Activated CD8-positive, alpha-beta T cell treated with anti-CD3 and anti-CD28 coated beads, Interleukin-2, amount 10 ng/mL, durations not matched to agents 7 days and 5 days (primary cell): Measurements from ENCODE around the gene PPARG. TPM values are rescaled to one million over a fixed set of nuclear protein-coding genes. Genes with fewer than 3 reads are reported as not detected.
"Not testable (repeated sequence)": the region's sequence is repeated elsewhere in the genome, so short reads cannot be mapped to it uniquely, and the experiment has no call there.

ENCODE experiments used
- ATAC-seq: fragments of 150-1000 bp; cut with Tn5 transposase; one replicate; pipeline ENCODE4 v1.10.0; 2021; ENCODE audit warnings: moderate library complexity
- CTCF ChIA-PET: fragments of 350-600 bp; sonication (Branson Sonifier 250); formaldehyde crosslinking; loops from one replicate; lab custom pipeline; 2021; ENCODE audit warnings: antibody characterized with exemption; lab: Charles Lee
- POLR2A ChIA-PET: fragments of 350-600 bp; sonication (Branson Sonifier 250); formaldehyde crosslinking; loops from one replicate; lab custom pipeline; 2021; ENCODE audit warnings: antibody characterized with exemption; lab: Charles Lee
- DNase-seq: peaks from one replicate; pipeline ENCODE4 v3.0.0-alpha.2; 2020
- H3K27ac Mint-ChIP-seq: one replicate; pipeline ENCODE4 v1.8.0; 2021; ENCODE audit warnings: mild to moderate bottlenecking, mixed read lengths
- H3K27me3 Mint-ChIP-seq: one replicate; pipeline ENCODE4 v1.8.0; 2021; ENCODE audit warnings: low read depth, mixed read lengths
- H3K36me3 Mint-ChIP-seq: one replicate; pipeline ENCODE4 v1.8.0; 2021; ENCODE audit warnings: low read depth, mixed read lengths
- H3K4me1 Mint-ChIP-seq: one replicate; pipeline ENCODE4 v1.8.0; 2021; ENCODE audit warnings: low read depth, mixed read lengths
- H3K4me3 Mint-ChIP-seq: one replicate; pipeline ENCODE4 v1.8.0; 2021; ENCODE audit warnings: mild to moderate bottlenecking, mixed read lengths
- H3K9me3 Mint-ChIP-seq: one replicate; pipeline ENCODE4 v1.8.0; 2022; ENCODE audit warnings: mixed read lengths; ENCODE audit not compliant: insufficient read depth
- total RNA-seq, 2 experiments: library from RNA; stranded (reverse); gene quantifications; one replicate each; pipeline ENCODE4 v1.2.3, GENCODE V29; 2021

Gene PPARG
- total RNA-seq, 2 experiments from 2014 or later: not detected

- H3K36me3 Mint-ChIP-seq: no peaks in the 10 kb centered on the region
- H3K9me3 Mint-ChIP-seq: no peaks in the 10 kb centered on the region
- CTCF ChIA-PET: interaction anchor here (1.0 kb wide), 1 partner anchor 331 kb away, joined by 3 read pairs; no protein-coding TSS in a partner anchor
- no peak overlapping the region for H3K27ac Mint-ChIP-seq
- no peak for DNase-seq
- no peaks in the 10 kb centered on the region for H3K27me3 Mint-ChIP-seq
- POLR2A ChIA-PET: no interaction called here
- H3K4me1 Mint-ChIP-seq: peaks cover 6% of the 10 kb centered on the region
- H3K4me3 Mint-ChIP-seq: no peak overlapping the region
- ATAC-seq: no peak
Observed at GRCh38 chr3:12465836-12466225, 177.0 kb downstream of the PPARG start.

- ChIA-PET POLR2A (no interaction called here), CTCF (interaction anchor here (1.4 kb wide), 1 partner anchor 12 kb away, joined by 3 read pairs; no protein-coding TSS in a partner anchor)
- H3K4me1 Mint-ChIP-seq: peaks cover 4% of the 10 kb centered on the region
- DNase-seq (no peak), ATAC-seq (no peak)
- H3K9me3 Mint-ChIP-seq: no peaks in the 10 kb centered on the region
- no peaks in the 10 kb centered on the region for H3K36me3 Mint-ChIP-seq
- H3K27me3 Mint-ChIP-seq: no peaks in the 10 kb centered on the region
- no peak overlapping the region for H3K27ac Mint-ChIP-seq
- no peak overlapping the region for H3K4me3 Mint-ChIP-seq
Observed at GRCh38 chr3:12467746-12468145, 178.9 kb downstream of the PPARG start.

GRCh38 chr3:12468276-12468675 lies 179.4 kb downstream of the PPARG start:
- Mint-ChIP-seq H3K4me3 (no peak overlapping the region), H3K36me3 (no peaks in the 10 kb centered on the region), H3K4me1 (peaks cover 3% of the 10 kb centered on the region), H3K27ac (no peak overlapping the region), H3K27me3 (no peaks in the 10 kb centered on the region), H3K9me3 (no peaks in the 10 kb centered on the region)
- CTCF ChIA-PET: interaction anchor here (1.4 kb wide), 1 partner anchor 11 kb away, joined by 3 read pairs; no protein-coding TSS in a partner anchor
- POLR2A ChIA-PET: no interaction called here
- DNase-seq (no peak), ATAC-seq (no peak)

- peaks cover 3% of the 10 kb centered on the region for H3K4me1 Mint-ChIP-seq
- no peaks in the 10 kb centered on the region for H3K36me3 Mint-ChIP-seq
- DNase-seq: no peak
- POLR2A ChIA-PET: no interaction called here
- H3K4me3 Mint-ChIP-seq: no peak overlapping the region
- no peaks in the 10 kb centered on the region for H3K27me3 Mint-ChIP-seq
- CTCF ChIA-PET: interaction anchor here (1.4 kb wide), 1 partner anchor 11 kb away, joined by 3 read pairs; no protein-coding TSS in a partner anchor
- no peaks in the 10 kb centered on the region for H3K9me3 Mint-ChIP-seq
- H3K27ac Mint-ChIP-seq: no peak overlapping the region
- no peak for ATAC-seq
Observed at GRCh38 chr3:12468757-12469156, 179.9 kb downstream of the PPARG start.

GRCh38 chr3:12469222-12469621 lies 180.4 kb downstream of the PPARG start:
- H3K9me3 Mint-ChIP-seq, H3K4me1 Mint-ChIP-seq, DNase-seq, POLR2A ChIA-PET, ATAC-seq, H3K27me3 Mint-ChIP-seq, H3K4me3 Mint-ChIP-seq, H3K36me3 Mint-ChIP-seq, H3K27ac Mint-ChIP-seq: not testable (repeated sequence)
- CTCF ChIA-PET: interaction anchor here (1.4 to 2.7 kb wide), 2 partner anchors 10 to 11 kb away, joined by 3 to 15 read pairs; no protein-coding TSS in a partner anchor

GRCh38 chr3:12470111-12470510 lies 181.2 kb downstream of the PPARG start:
- Mint-ChIP-seq H3K4me3 (no peak overlapping the region), H3K27ac (no peak overlapping the region), H3K9me3 (no peaks in the 10 kb centered on the region), H3K4me1 (peaks cover 3% of the 10 kb centered on the region), H3K36me3 (no peaks in the 10 kb centered on the region), H3K27me3 (no peaks in the 10 kb centered on the region)
- POLR2A ChIA-PET: no interaction called here
- ATAC-seq (no peak), DNase-seq (no peak)
- CTCF ChIA-PET: interaction anchor here (1.2 to 2.7 kb wide), 2 partner anchors 8 to 10 kb away, joined by 5 to 15 read pairs; no protein-coding TSS in a partner anchor

GRCh38 chr3:12470680-12471079 lies 181.8 kb downstream of the PPARG start:
- H3K4me3 Mint-ChIP-seq: no peak overlapping the region
- ChIA-PET POLR2A (no interaction called here), CTCF (interaction anchor here (1.2 to 2.7 kb wide), 2 partner anchors 9 kb away, joined by 5 to 15 read pairs; no protein-coding TSS in a partner anchor)
- no peak for DNase-seq
- no peaks in the 10 kb centered on the region for H3K27me3 Mint-ChIP-seq
- H3K4me1 Mint-ChIP-seq: peaks cover 3% of the 10 kb centered on the region
- no peaks in the 10 kb centered on the region for H3K9me3 Mint-ChIP-seq
- H3K27ac Mint-ChIP-seq: no peak overlapping the region
- no peaks in the 10 kb centered on the region for H3K36me3 Mint-ChIP-seq
- ATAC-seq: no peak

GRCh38 chr3:12471241-12471640 lies 182.4 kb downstream of the PPARG start:
- Mint-ChIP-seq H3K4me1 (peaks cover 3% of the 10 kb centered on the region), H3K4me3 (no peak overlapping the region), H3K36me3 (no peaks in the 10 kb centered on the region), H3K27ac (peak overlapping the region; percentile 15), H3K9me3 (no peaks in the 10 kb centered on the region), H3K27me3 (no peaks in the 10 kb centered on the region)
- DNase-seq (no peak), ATAC-seq (no peak)
- ChIA-PET CTCF (interaction anchor here (2.7 kb wide), 1 partner anchor 8 kb away, joined by 15 read pairs; no protein-coding TSS in a partner anchor), POLR2A (no interaction called here)

- ChIA-PET POLR2A (no interaction called here), CTCF (interaction anchor here (2.7 kb wide), 1 partner anchor 8 kb away, joined by 15 read pairs; no protein-coding TSS in a partner anchor)
- ATAC-seq (no peak), DNase-seq (no peak)
- H3K4me1 Mint-ChIP-seq: peaks cover 3% of the 10 kb centered on the region
- no peaks in the 10 kb centered on the region for H3K9me3 Mint-ChIP-seq
- H3K36me3 Mint-ChIP-seq: no peaks in the 10 kb centered on the region
- no peak overlapping the region for H3K4me3 Mint-ChIP-seq
- H3K27ac Mint-ChIP-seq: no peak overlapping the region
- H3K27me3 Mint-ChIP-seq: no peaks in the 10 kb centered on the region
Observed at GRCh38 chr3:12472000-12472610, 183.2 kb downstream of the PPARG start.

- Mint-ChIP-seq H3K27me3 (no peaks in the 10 kb centered on the region), H3K27ac (no peak overlapping the region), H3K36me3 (no peaks in the 10 kb centered on the region), H3K9me3 (no peaks in the 10 kb centered on the region), H3K4me3 (no peak overlapping the region), H3K4me1 (peaks cover 3% of the 10 kb centered on the region)
- POLR2A ChIA-PET: no interaction called here
- ATAC-seq: no peak
- CTCF ChIA-PET: no interaction called here
- DNase-seq: no peak
Observed at GRCh38 chr3:12472796-12473195, 183.9 kb downstream of the PPARG start.

- Mint-ChIP-seq H3K4me1 (peaks cover 3% of the 10 kb centered on the region), H3K27me3 (no peaks in the 10 kb centered on the region), H3K36me3 (no peaks in the 10 kb centered on the region), H3K4me3 (no peak overlapping the region), H3K9me3 (no peaks in the 10 kb centered on the region), H3K27ac (no peak overlapping the region)
- ATAC-seq (no peak), DNase-seq (no peak)
- CTCF ChIA-PET: no interaction called here
- POLR2A ChIA-PET: no interaction called here
Observed at GRCh38 chr3:12473511-12473910, 184.6 kb downstream of the PPARG start.

- H3K27ac Mint-ChIP-seq: no peak overlapping the region
- no peaks in the 10 kb centered on the region for H3K27me3 Mint-ChIP-seq
- no peak overlapping the region for H3K4me3 Mint-ChIP-seq
- CTCF ChIA-PET: interaction anchor here (1.7 to 5.6 kb wide), 3 partner anchors 13 to 341 kb away, joined by 3 to 160 read pairs (median 8); no protein-coding TSS in a partner anchor
- H3K9me3 Mint-ChIP-seq: no peaks in the 10 kb centered on the region
- POLR2A ChIA-PET: no interaction called here
- H3K36me3 Mint-ChIP-seq: no peaks in the 10 kb centered on the region
- DNase-seq: no peak
- H3K4me1 Mint-ChIP-seq: peaks cover 5% of the 10 kb centered on the region
- no peak for ATAC-seq
Observed at GRCh38 chr3:12476238-12476897, 187.5 kb downstream of the PPARG start.
